Measurements from ENCODE around the gene PRMT1. TPM values are rescaled to one million over a fixed set of nuclear protein-coding genes. Genes with fewer than 3 reads are reported as not detected.

The PRMT1 gene
- total and polyA plus RNA-seq, 2 of the 13 experiments (the other 11 are each of a cell fraction or from before 2014, with no cell fraction given), result 324 to 374 TPM

DNA sequence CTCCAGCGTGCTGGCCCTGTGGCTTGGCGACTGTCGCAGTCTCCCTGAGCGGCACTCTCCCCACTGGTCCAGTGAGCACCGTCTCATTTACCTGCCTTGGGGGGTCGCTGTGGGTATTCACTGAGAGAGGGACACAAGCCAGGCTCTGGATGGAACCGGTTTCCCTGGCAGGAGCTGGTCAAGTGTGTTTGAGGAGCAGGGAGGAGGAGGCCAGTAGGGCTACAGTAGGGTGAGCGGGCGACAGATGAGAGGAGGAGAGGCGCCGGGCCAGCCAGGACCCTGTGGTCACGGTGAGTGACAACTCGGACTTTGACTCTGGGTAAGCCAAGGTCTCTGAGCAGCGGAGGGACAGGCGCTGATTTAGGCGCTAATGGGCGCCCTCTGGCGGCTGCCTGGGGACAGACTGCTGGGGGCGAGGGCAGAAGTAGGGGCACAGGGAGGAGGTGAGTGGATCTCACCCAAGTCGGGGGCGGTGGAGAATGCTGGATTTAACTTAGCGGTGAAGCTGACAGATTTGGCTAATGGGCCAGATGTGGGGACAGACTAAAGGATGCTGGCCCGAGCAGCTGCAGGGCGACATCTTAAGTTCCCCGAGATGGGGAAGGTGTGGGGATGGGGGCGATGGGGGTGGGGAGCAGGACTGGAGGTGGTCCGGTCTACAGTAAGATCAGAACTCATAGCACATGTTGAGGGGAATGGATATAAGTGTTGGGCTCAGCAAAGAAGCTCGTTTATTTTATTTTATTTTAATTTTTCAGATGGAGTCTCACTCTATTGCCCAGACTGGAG lies 4.7 kb upstream of the PRMT1 start (continued):
- TF ChIP-seq SP5 (CRISPR knock-in tag; IDR thresholded peaks at IDR 0.05; ENCODE audit: borderline replicate concordance, low read depth) (peak; percentile 9; the same call in 1 of the 2 replicates), TBX2 (CRISPR knock-in tag; IDR thresholded peaks at IDR 0.05; ENCODE audit: borderline replicate concordance) (peak; percentile 74), SIN3A (IDR thresholded peaks at IDR 0.05; ENCODE audit: borderline replicate concordance, low read depth, low read length) (no peak), ZNF121 (CRISPR knock-in tag; IDR thresholded peaks at IDR 0.05) (0 out of 2 replicates have a peak, but pooled peaks have one; percentile 7), MBD4 (IDR thresholded peaks at IDR 0.05; ENCODE audit: borderline replicate concordance, low read length) (no peak), KDM2A (CRISPR knock-in tag; IDR thresholded peaks at IDR 0.05; ENCODE audit: borderline replicate concordance, low read depth) (peak; percentile 69; the same call in 1 of the 2 replicates), ESRRA (CRISPR knock-in tag; IDR thresholded peaks at IDR 0.05; ENCODE audit: low read depth) (peak; percentile 82), ZNF430 (CRISPR knock-in tag; IDR thresholded peaks at IDR 0.05) (no peak; the same call in 1 of the 2 replicates), MATR3 (CRISPR knock-in tag; IDR thresholded peaks at IDR 0.05) (no peak), JUN (CRISPR knock-in tag; IDR thresholded peaks at IDR 0.05) (no peak), ZNF44 (CRISPR knock-in tag; IDR thresholded peaks at IDR 0.05) (peak; percentile 18; the same call in 1 of the 2 replicates), ZNF24 (IDR thresholded peaks at IDR 0.05) (no peak), ZNF235 (CRISPR knock-in tag; IDR thresholded peaks at IDR 0.05; ENCODE audit: borderline replicate concordance) (peak; percentile 71; the same call in 1 of the 2 replicates)
- TF ChIP-seq, protein P1, sequence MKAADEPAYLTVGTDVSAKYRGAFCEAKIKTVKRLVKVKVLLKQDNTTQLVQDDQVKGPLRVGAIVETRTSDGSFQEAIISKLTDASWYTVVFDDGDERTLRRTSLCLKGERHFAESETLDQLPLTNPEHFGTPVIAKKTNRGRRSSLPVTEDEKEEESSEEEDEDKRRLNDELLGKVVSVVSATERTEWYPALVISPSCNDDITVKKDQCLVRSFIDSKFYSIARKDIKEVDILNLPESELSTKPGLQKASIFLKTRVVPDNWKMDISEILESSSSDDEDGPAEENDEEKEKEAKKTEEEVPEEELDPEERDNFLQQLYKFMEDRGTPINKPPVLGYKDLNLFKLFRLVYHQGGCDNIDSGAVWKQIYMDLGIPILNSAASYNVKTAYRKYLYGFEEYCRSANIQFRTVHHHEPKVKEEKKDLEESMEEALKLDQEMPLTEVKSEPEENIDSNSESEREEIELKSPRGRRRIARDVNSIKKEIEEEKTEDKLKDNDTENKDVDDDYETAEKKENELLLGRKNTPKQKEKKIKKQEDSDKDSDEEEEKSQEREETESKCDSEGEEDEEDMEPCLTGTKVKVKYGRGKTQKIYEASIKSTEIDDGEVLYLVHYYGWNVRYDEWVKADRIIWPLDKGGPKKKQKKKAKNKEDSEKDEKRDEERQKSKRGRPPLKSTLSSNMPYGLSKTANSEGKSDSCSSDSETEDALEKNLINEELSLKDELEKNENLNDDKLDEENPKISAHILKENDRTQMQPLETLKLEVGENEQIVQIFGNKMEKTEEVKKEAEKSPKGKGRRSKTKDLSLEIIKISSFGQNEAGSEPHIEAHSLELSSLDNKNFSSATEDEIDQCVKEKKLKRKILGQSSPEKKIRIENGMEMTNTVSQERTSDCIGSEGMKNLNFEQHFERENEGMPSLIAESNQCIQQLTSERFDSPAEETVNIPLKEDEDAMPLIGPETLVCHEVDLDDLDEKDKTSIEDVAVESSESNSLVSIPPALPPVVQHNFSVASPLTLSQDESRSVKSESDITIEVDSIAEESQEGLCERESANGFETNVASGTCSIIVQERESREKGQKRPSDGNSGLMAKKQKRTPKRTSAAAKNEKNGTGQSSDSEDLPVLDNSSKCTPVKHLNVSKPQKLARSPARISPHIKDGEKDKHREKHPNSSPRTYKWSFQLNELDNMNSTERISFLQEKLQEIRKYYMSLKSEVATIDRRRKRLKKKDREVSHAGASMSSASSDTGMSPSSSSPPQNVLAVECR (CRISPR knock-in tag; IDR thresholded peaks at IDR 0.05; ENCODE audit: borderline replicate concordance), result peak; percentile 80; the same call in 1 of the 2 replicates
- TF ChIP-seq, protein P2, sequence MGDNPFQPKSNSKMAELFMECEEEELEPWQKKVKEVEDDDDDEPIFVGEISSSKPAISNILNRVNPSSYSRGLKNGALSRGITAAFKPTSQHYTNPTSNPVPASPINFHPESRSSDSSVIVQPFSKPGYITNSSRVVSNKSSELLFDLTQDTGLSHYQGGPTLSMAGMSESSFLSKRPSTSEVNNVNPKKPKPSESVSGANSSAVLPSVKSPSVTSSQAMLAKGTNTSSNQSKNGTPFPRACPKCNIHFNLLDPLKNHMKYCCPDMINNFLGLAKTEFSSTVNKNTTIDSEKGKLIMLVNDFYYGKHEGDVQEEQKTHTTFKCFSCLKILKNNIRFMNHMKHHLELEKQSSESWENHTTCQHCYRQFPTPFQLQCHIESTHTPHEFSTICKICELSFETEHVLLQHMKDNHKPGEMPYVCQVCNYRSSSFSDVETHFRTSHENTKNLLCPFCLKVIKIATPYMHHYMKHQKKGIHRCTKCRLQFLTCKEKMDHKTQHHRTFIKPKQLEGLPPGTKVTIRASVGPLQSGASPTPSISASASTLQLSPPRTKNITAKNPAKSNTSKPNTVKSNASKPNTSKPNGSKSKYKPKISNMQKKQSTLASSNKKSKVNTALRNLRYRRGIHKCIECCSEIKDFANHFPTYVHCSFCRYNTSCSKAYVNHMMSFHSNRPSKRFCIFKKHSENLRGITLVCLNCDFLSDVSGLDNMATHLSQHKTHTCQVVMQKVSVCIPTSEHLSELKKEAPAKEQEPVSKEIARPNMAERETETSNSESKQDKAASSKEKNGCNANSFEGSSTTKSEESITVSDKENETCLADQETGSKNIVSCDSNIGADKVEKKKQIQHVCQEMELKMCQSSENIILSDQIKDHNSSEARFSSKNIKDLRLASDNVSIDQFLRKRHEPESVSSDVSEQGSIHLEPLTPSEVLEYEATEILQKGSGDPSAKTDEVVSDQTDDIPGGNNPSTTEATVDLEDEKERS (CRISPR knock-in tag; IDR thresholded peaks at IDR 0.05), result 0 out of 2 replicates have a peak, but pooled peaks have one; percentile 70
- TF ChIP-seq, protein P3, sequence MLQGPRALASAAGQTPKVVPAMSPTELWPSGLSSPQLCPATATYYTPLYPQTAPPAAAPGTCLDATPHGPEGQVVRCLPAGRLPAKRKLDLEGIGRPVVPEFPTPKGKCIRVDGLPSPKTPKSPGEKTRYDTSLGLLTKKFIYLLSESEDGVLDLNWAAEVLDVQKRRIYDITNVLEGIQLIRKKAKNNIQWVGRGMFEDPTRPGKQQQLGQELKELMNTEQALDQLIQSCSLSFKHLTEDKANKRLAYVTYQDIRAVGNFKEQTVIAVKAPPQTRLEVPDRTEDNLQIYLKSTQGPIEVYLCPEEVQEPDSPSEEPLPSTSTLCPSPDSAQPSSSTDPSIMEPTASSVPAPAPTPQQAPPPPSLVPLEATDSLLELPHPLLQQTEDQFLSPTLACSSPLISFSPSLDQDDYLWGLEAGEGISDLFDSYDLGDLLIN (CRISPR knock-in tag; IDR thresholded peaks at IDR 0.05; ENCODE audit: borderline replicate concordance), result no peak
- TF ChIP-seq, protein P4, sequence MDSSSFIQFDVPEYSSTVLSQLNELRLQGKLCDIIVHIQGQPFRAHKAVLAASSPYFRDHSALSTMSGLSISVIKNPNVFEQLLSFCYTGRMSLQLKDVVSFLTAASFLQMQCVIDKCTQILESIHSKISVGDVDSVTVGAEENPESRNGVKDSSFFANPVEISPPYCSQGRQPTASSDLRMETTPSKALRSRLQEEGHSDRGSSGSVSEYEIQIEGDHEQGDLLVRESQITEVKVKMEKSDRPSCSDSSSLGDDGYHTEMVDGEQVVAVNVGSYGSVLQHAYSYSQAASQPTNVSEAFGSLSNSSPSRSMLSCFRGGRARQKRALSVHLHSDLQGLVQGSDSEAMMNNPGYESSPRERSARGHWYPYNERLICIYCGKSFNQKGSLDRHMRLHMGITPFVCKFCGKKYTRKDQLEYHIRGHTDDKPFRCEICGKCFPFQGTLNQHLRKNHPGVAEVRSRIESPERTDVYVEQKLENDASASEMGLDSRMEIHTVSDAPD (CRISPR knock-in tag; IDR thresholded peaks at IDR 0.05), result peak; percentile 68; the same call in 1 of the 2 replicates
- TF ChIP-seq, protein P5, sequence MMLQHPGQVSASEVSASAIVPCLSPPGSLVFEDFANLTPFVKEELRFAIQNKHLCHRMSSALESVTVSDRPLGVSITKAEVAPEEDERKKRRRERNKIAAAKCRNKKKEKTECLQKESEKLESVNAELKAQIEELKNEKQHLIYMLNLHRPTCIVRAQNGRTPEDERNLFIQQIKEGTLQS (CRISPR knock-in tag; IDR thresholded peaks at IDR 0.05), result no peak; the same call in 1 of the 2 replicates

Data from HepG2 (cell line).